ENCODE results near the gene VTI1A.

GRCh38 chr10:112735041-112735695 is 288.2 kb downstream of the VTI1A start:
- TF ChIP-seq POLR2A (IDR thresholded peaks at IDR 0.05) (no peak), POLR2AphosphoS5 (IDR thresholded peaks at IDR 0.05) (no peak), CTCF (IDR thresholded peaks at IDR 0.05) (no peak), EP300 (IDR thresholded peaks at IDR 0.05) (no peak)

Measured in upper lobe of left lung (tissue), 4 donors.